ENCODE data around the gene PPP2R5E. TPM values are rescaled to one million over a fixed set of nuclear protein-coding genes. Genes with fewer than 3 reads are reported as not detected.
A peak's percentile ranks its signal among the peaks of the same experiment; 100 is the strongest.
"Not testable (repeated sequence)": the region's sequence is repeated elsewhere in the genome, so short reads cannot be mapped to it uniquely, and the experiment has no call there.

Gene PPP2R5E
- total RNA-seq, 1 donor from 2014 or later, result 22.3 TPM

GRCh38 chr14:63383776-63384367 is 159.3 kb downstream of the PPP2R5E start:
- no peak for DNase-seq (ENCODE audit: low read depth)
- no peak for TF ChIP-seq CTCF (IDR thresholded peaks at IDR 0.05; ENCODE audit: insufficient read depth, low read length, poor library complexity, severe bottlenecking)
- H3K36me3 ChIP-seq (ENCODE audit: control insufficient read depth, insufficient read depth, low read length), result peaks cover 2% of the 10 kb centered on the region
- no peaks in the 10 kb centered on the region for H3K27me3 ChIP-seq (ENCODE audit: control insufficient read depth, insufficient read depth, low read length)
- no peak overlapping the region for H3K4me3 ChIP-seq (ENCODE audit: low read depth, low read length)

GRCh38 chr14:63378444-63378843 is 164.7 kb downstream of the PPP2R5E start:
- no peak for DNase-seq (ENCODE audit: low read depth)
- TF ChIP-seq CTCF (IDR thresholded peaks at IDR 0.05; ENCODE audit: insufficient read depth, low read length, poor library complexity, severe bottlenecking), result no peak
- H3K27me3 ChIP-seq (ENCODE audit: control insufficient read depth, insufficient read depth, low read length), result no peaks in the 10 kb centered on the region
- no peaks in the 10 kb centered on the region for H3K36me3 ChIP-seq (ENCODE audit: control insufficient read depth, insufficient read depth, low read length)
- no peak overlapping the region for H3K4me3 ChIP-seq (ENCODE audit: low read depth, low read length)

GRCh38 chr14:63375769-63376168 is 167.4 kb downstream of the PPP2R5E start:
- no peaks in the 10 kb centered on the region for H3K36me3 ChIP-seq (ENCODE audit: control insufficient read depth, insufficient read depth, low read length)
- TF ChIP-seq CTCF (IDR thresholded peaks at IDR 0.05; ENCODE audit: insufficient read depth, low read length, poor library complexity, severe bottlenecking), result no peak
- DNase-seq (ENCODE audit: low read depth), result peak; percentile 5
- no peaks in the 10 kb centered on the region for H3K27me3 ChIP-seq (ENCODE audit: control insufficient read depth, insufficient read depth, low read length)
- H3K4me3 ChIP-seq (ENCODE audit: low read depth, low read length), result no peak overlapping the region

GRCh38 chr14:63371613-63372012 is 171.6 kb downstream of the PPP2R5E start:
- H3K27me3 ChIP-seq (ENCODE audit: control insufficient read depth, insufficient read depth, low read length); DNase-seq (ENCODE audit: low read depth); H3K36me3 ChIP-seq (ENCODE audit: control insufficient read depth, insufficient read depth, low read length); H3K4me3 ChIP-seq (ENCODE audit: low read depth, low read length): not testable (repeated sequence)

GRCh38 chr14:63371033-63371432 is 172.1 kb downstream of the PPP2R5E start:
- Histone ChIP-seq H3K36me3 (ENCODE audit: control insufficient read depth, insufficient read depth, low read length) (no peaks in the 10 kb centered on the region), H3K4me3 (ENCODE audit: low read depth, low read length) (no peak overlapping the region), H3K27me3 (ENCODE audit: control insufficient read depth, insufficient read depth, low read length) (no peaks in the 10 kb centered on the region)
- no peak for DNase-seq (ENCODE audit: low read depth)
- TF ChIP-seq CTCF (IDR thresholded peaks at IDR 0.05; ENCODE audit: insufficient read depth, low read length, poor library complexity, severe bottlenecking), result no peak

- H3K27me3 ChIP-seq (ENCODE audit: control insufficient read depth, insufficient read depth, low read length), result no peaks in the 10 kb centered on the region
- H3K36me3 ChIP-seq (ENCODE audit: control insufficient read depth, insufficient read depth, low read length), result no peaks in the 10 kb centered on the region
- DNase-seq (ENCODE audit: low read depth), result no peak
- TF ChIP-seq CTCF (IDR thresholded peaks at IDR 0.05; ENCODE audit: insufficient read depth, low read length, poor library complexity, severe bottlenecking), result no peak
- no peak overlapping the region for H3K4me3 ChIP-seq (ENCODE audit: low read depth, low read length)
Measured at GRCh38 chr14:63367742-63368364, 175.3 kb downstream of the PPP2R5E start.

Measured in kidney epithelial cell (primary cell).